GM12878 (cell line): ENCODE measurements around the gene ADD2. TPM values are rescaled to one million over a fixed set of nuclear protein-coding genes. Genes with fewer than 3 reads are reported as not detected.

Source experiments
- ATAC-seq: fragments of 200-7000 bp; cut with Tn5 transposase; 3 replicates; pipeline ENCODE4 v1.9.1; 2020; ENCODE audit warnings: mild to moderate bottlenecking, moderate library complexity
- BruUV-seq: library from RNA; stranded (reverse); fragments of 400-500 nt; replicated peaks from 2 replicates; lab custom pipeline; 2021; lab: Mats Ljungman, UMichigan
- CTCF ChIA-PET: fragments of 300-600 bp; sonication (Branson Sonifier 250); formaldehyde crosslinking; extraction: SDS; loops from one replicate; lab custom pipeline; 2021; ENCODE audit warnings: inconsistent platforms; lab: Yijun Ruan, JAX
- POLR2A ChIA-PET: fragments of 350-600 bp; formaldehyde crosslinking; extraction: SDS; loops from one replicate; lab custom pipeline; 2021; ENCODE audit warnings: inconsistent platforms; lab: Charles Lee
- RAD21 ChIA-PET: fragments of 300-600 bp; sonication (Branson Sonifier 250); formaldehyde crosslinking; loops from one replicate; lab custom pipeline; 2023; ENCODE audit warnings: antibody characterized with exemption; ENCODE audit not compliant: unreplicated experiment; lab: Charles Lee
- SMC1A ChIA-PET: fragments of 300-600 bp; sonication (Branson Sonifier 250); formaldehyde crosslinking; loops from one replicate; lab custom pipeline; 2023; ENCODE audit not compliant: unreplicated experiment, uncharacterized antibody; lab: Charles Lee
- DNase-seq: peaks from one replicate; pipeline ENCODE4 v3.0.0-alpha.2; 2011; ENCODE audit warnings: low read depth, low spot score
- FAIRE-seq: peaks from 3 replicates; lab custom pipeline; 2011; peaks lifted over from hg19 to GRCh38; lab: Jason Lieb, UNC
- H2AFZ ChIP-seq: 2 replicates; pipeline ENCODE4 v1.6.0; 2011; ENCODE audit warnings: low read depth, low read length, control low read depth; ENCODE audit not compliant: control insufficient read depth
- H3K27ac ChIP-seq: 2 replicates; pipeline ENCODE4 v1.5.1; 2011; ENCODE audit warnings: control low read depth; ENCODE audit not compliant: control insufficient read depth, insufficient read depth
- H3K27me3 ChIP-seq, 2 experiments: replicated peaks in 1 of 2; 2 replicates each; pipeline versions ENCODE4 v1.6.0 to v1.6.1; 2011; ENCODE audit warnings: low read length in 1 of 2; ENCODE audit not compliant: control insufficient read depth in 2 of 2, insufficient read depth in 2 of 2
- H3K36me3 ChIP-seq, 2 experiments: 2 replicates each; pipeline ENCODE4 v1.5.1; 2011; ENCODE audit warnings: low read length in 1 of 2; ENCODE audit not compliant: control insufficient read depth in 2 of 2, insufficient read depth in 2 of 2
- H3K4me1 ChIP-seq: 2 replicates; pipeline ENCODE4 v1.6.1; 2011; ENCODE audit warnings: mild to moderate bottlenecking, low read length, moderate library complexity, mixed read lengths; ENCODE audit not compliant: control insufficient read depth, insufficient read depth
- H3K4me2 ChIP-seq: 2 replicates; pipeline ENCODE4 v1.6.0; 2011; ENCODE audit warnings: control low read depth; ENCODE audit not compliant: control insufficient read depth, insufficient read depth
- H3K4me3 ChIP-seq: fragments of 200-600 bp; sonication (generic); 2 replicates; pipeline ENCODE4 v1.5.1; 2016
- H3K79me2 ChIP-seq: 2 replicates; pipeline ENCODE4 v1.6.0; 2011; ENCODE audit warnings: low read length; ENCODE audit not compliant: control insufficient read depth, insufficient read depth
- H3K9ac ChIP-seq: 2 replicates; pipeline ENCODE4 v1.8.0; 2011; ENCODE audit warnings: low read length, control low read depth, mixed read lengths; ENCODE audit not compliant: control insufficient read depth, insufficient read depth
- H3K9me3 ChIP-seq: replicated peaks from 3 replicates; pipeline ENCODE4 v1.5.1; 2011; ENCODE audit warnings: mild to moderate bottlenecking, low read length; ENCODE audit not compliant: control insufficient read depth, insufficient read depth
- H4K20me1 ChIP-seq: 2 replicates; pipeline ENCODE4 v1.6.0; 2011; ENCODE audit not compliant: control insufficient read depth, insufficient read depth
- BMI1 ChIP-seq: fragments of 450-650 bp; IDR thresholded peaks from 2 replicates; pipeline ENCODE4 v1.6.1; 2016; ENCODE audit warnings: mild to moderate bottlenecking, moderate library complexity, borderline replicate concordance
- CBX5 ChIP-seq: sonication (generic); IDR thresholded peaks from 2 replicates; pipeline ENCODE4 v1.6.1; 2016; ENCODE audit warnings: low read depth, moderate library complexity, mild to moderate bottlenecking, inconsistent platforms
- EZH2 ChIP-seq: IDR thresholded peaks from 2 replicates; pipeline ENCODE4 v1.6.1; 2012; ENCODE audit warnings: low read depth, mild to moderate bottlenecking, control low read depth, inconsistent platforms, low read length, borderline replicate concordance; ENCODE audit not compliant: control insufficient read depth
- IKZF2 ChIP-seq, 2 experiments: fragments of 450-650 bp; IDR thresholded peaks; 2 replicates each; pipeline ENCODE4 v1.6.1; 2017; ENCODE audit warnings: mild to moderate bottlenecking in 2 of 2, moderate library complexity in 2 of 2
- NFYB ChIP-seq: IDR thresholded peaks from 2 replicates; pipeline ENCODE4 v1.6.1; 2011; ENCODE audit warnings: low read depth, mild to moderate bottlenecking, low read length, improper control_type of control experiment, moderate library complexity; ENCODE audit not compliant: insufficient read depth
- PAX5 ChIP-seq: IDR thresholded peaks from 2 replicates; pipeline ENCODE4 v1.6.1; 2011; ENCODE audit warnings: low read depth, low read length, borderline replicate concordance
- POLR2AphosphoS2 ChIP-seq: IDR thresholded peaks from 2 replicates; pipeline ENCODE4 v1.6.1; 2011; ENCODE audit warnings: low read depth, mild to moderate bottlenecking, low read length, improper control_type of control experiment, moderate library complexity
- RAD51 ChIP-seq: fragments of 450-650 bp; IDR thresholded peaks from 2 replicates; pipeline ENCODE4 v1.6.1; 2016; ENCODE audit warnings: moderate library complexity, mild to moderate bottlenecking, inconsistent platforms
- TARDBP ChIP-seq: IDR thresholded peaks from 2 replicates; pipeline ENCODE4 v1.6.1; 2016; ENCODE audit warnings: borderline replicate concordance
- WGBS: methylation state at CpG from one replicate; pipeline ENCODE4 v1.1.6; 2016; ENCODE audit warnings: low lambda C conversion rate; ENCODE audit not compliant: insufficient replicate concordance, insufficient coverage; ENCODE audit errors: missing lambda C conversion rate; 5-methylcytosine and 5-hydroxymethylcytosine counted together
- in situ Hi-C: fragments of 300-500 bp; cut with MboI; formaldehyde crosslinking; loops from 9 replicates; pipeline ENCODE4 v1.14.3; 2018; ENCODE audit warnings: mixed read lengths
- intact Hi-C: fragments of 100-400 bp; cut with micrococcal nuclease; formaldehyde crosslinking; loops from one replicate; pipeline ENCODE4 v1.14.2; 2022; ENCODE audit not compliant: unreplicated experiment
- polyA plus RNA-seq, 11 experiments: library from polyadenylated mRNA; depleted of rRNA in 4 of 11; unstranded in 6 of 11; stranded (reverse) in 5 of 11; fragments of >200 nt; fragmentation: Nextera tagmentation in 4 of 11; fragmentation: Illumina TruSeq in 1 of 11; extraction: Ambion mirVana in 4 of 11; extraction: Trizol in 1 of 11; gene quantifications; 1 replicate in 1 of 11; 2 replicates in 10 of 11; pipeline versions ENCODE4 v1.2.1 to v1.2.3, GENCODE V29; 2011 to 2016; ENCODE audit warnings: inconsistent platforms in 2 of 11, missing spikeins in 2 of 11, low read depth in 1 of 11
- total RNA-seq, 4 experiments: library from RNA; depleted of rRNA in 3 of 4; stranded (reverse); fragments of >200 nt in 3 of 4; fragmentation: Illumina TruSeq in 1 of 4; extraction: Trizol in 1 of 4; gene quantifications; 2 replicates each; pipeline versions ENCODE4 v1.2.1 to v1.2.3, GENCODE V29; 2013 to 2021
- TF ChIP-seq, protein P1 (sequence below): IDR thresholded peaks from 2 replicates; pipeline ENCODE4 v1.6.1; 2011; ENCODE audit warnings: borderline replicate concordance, low read depth, mild to moderate bottlenecking, moderate library complexity, mixed read lengths, low read length; ENCODE audit not compliant: insufficient read depth; ENCODE audit errors: extremely low read length
- TF ChIP-seq, protein P2 (sequence below), 3 experiments: IDR thresholded peaks in 2 of 3; conservative IDR thresholded peaks in 1 of 3; 2 replicates each; pipeline ENCODE4 v1.5.1; 2011; ENCODE audit warnings: low read depth in 3 of 3, low read length in 3 of 3, mild to moderate bottlenecking in 3 of 3, control low read depth in 2 of 3, moderate library complexity in 2 of 3, inconsistent platforms in 1 of 3, mixed read lengths in 1 of 3; ENCODE audit not compliant: control insufficient read depth in 2 of 3, insufficient read depth in 1 of 3; ENCODE audit errors: extremely low read depth in 1 of 3
- TF ChIP-seq, protein P3 (sequence below): fragments of 450-650 bp; IDR thresholded peaks from 2 replicates; pipeline ENCODE4 v1.6.1; 2017; ENCODE audit warnings: borderline replicate concordance

Gene ADD2
- total and polyA plus RNA-seq, 10 of the 15 experiments (the other 5 are each of a cell fraction or from before 2014, with no cell fraction given), result 0.05 to 0.13 (median 0.08) TPM; not detected in 7

DNA sequence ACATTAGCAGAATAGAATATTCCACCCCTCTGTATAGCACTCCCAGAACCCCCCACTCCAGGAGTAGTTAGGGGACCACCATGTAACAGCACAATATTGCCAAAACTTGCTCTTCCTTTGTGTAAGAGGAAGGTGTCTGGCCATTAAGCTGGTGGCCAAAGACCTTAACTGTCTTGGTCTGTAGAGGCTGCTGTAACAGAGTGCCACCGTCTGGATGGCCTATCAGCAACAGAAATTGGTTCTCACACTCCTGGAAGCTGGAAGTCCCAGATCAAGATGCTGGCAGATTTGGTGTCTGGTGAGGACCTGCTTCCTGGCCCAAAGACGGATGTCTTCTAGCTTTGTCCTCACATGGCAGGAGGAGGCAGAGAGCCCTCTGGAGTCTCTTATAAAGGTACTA, 152.8 kb downstream of the ADD2 start:
- no peak overlapping the region for H3K4me3 ChIP-seq
- no peak overlapping the region for H3K4me2 ChIP-seq
- H2AFZ ChIP-seq, result no peak overlapping the region
- no peaks in the 10 kb centered on the region for H3K4me1 ChIP-seq
- H3K9me3 ChIP-seq, result no peaks in the 10 kb centered on the region
- in situ Hi-C loops, result loop anchor here (5.0 to 10.0 kb wide), 2 partner anchors 273 to 310 kb away; partner anchors contain the start of gene FAM136A
- no TSS peak for BruUV-seq
- H3K27me3 ChIP-seq, result no peaks in the 10 kb centered on the region; a peak in 2 of 4 replicates
- FAIRE-seq (no peak), ATAC-seq (no peak), DNase-seq (no peak)
- H3K36me3 ChIP-seq, result no peaks in the 10 kb centered on the region
- WGBS, result 0% methylated on average over 2 of the region's 2 CpGs
- no peaks in the 10 kb centered on the region for H4K20me1 ChIP-seq
- RAD21 ChIA-PET, result no interaction called here
- TF ChIP-seq BMI1 (no peak), EZH2 (no peak)
- SMC1A ChIA-PET, result interaction anchor here (1.5 kb wide), 1 partner anchor 312 kb away, joined by 8 read pairs; no protein-coding TSS in a partner anchor
- intact Hi-C loops, result loop anchor here (10.0 kb wide), 1 partner anchor 700 kb away; the partner anchor contains the start of gene MXD1
- POLR2A ChIA-PET, result no interaction called here
- H3K27ac ChIP-seq, result no peak overlapping the region
- CTCF ChIA-PET, result interaction anchor here (6.2 to 6.4 kb wide), 2 partner anchors 274 to 311 kb away, joined by 65 to 128 read pairs; partner anchors contain the start of gene FAM136A
- H3K79me2 ChIP-seq, result no peaks in the 10 kb centered on the region
- no peak overlapping the region for H3K9ac ChIP-seq

DNA sequence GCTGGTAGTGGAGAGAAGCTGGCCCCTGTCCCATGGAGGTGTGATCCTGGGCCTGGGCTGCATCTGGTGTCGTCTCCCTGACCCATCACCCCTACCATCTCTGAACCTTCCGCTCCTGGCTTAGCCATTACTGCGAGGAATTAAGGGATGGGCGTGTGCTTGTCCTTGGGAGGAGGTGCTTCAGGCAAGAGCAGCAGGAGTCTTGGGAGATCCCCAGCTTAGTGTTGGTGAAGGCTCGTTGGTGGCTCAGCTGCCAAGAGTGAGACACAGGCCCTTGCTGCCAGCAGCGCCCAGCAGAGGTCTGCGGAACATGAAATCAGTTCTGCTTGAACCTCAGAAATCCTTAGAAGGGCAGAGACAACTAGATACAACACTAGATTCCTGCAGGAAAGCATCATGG, 154.5 kb downstream of the ADD2 start:
- POLR2A ChIA-PET, result no interaction called here
- DNase-seq (no peak), ATAC-seq (no peak), FAIRE-seq (no peak)
- in situ Hi-C loops, result loop anchor here (10.0 kb wide), 1 partner anchor 309 kb away; the partner anchor contains the start of gene FAM136A
- intact Hi-C loops, result loop anchor here (10.0 kb wide), 1 partner anchor 699 kb away; the partner anchor contains the start of gene MXD1
- Histone ChIP-seq H3K79me2 (no peaks in the 10 kb centered on the region), H3K4me1 (no peaks in the 10 kb centered on the region), H3K4me2 (no peak overlapping the region), H3K9me3 (no peaks in the 10 kb centered on the region), H2AFZ (no peak overlapping the region), H3K27me3 (peaks cover 0 to 2% of the 10 kb centered on the region in 2 experiments; a peak in 3 of 4 replicates), H3K27ac (no peak overlapping the region), H3K36me3 (no peaks in the 10 kb centered on the region), H3K4me3 (no peak overlapping the region), H4K20me1 (no peaks in the 10 kb centered on the region), H3K9ac (no peak overlapping the region)
- RAD21 ChIA-PET, result no interaction called here
- no TSS peak for BruUV-seq
- SMC1A ChIA-PET, result no interaction called here
- WGBS, result 34% methylated on average over 7 of the region's 7 CpGs
- CTCF ChIA-PET, result interaction anchor here (1.6 kb wide), 1 partner anchor 309 kb away, joined by 7 read pairs; no protein-coding TSS in a partner anchor
- TF ChIP-seq TARDBP, result no peak
- no peak for TF ChIP-seq POLR2AphosphoS2
- no peak for TF ChIP-seq RAD51
- no peak for TF ChIP-seq NFYB
- TF ChIP-seq PAX5, result no peak
- no peak for TF ChIP-seq CBX5
- TF ChIP-seq, protein P1, sequence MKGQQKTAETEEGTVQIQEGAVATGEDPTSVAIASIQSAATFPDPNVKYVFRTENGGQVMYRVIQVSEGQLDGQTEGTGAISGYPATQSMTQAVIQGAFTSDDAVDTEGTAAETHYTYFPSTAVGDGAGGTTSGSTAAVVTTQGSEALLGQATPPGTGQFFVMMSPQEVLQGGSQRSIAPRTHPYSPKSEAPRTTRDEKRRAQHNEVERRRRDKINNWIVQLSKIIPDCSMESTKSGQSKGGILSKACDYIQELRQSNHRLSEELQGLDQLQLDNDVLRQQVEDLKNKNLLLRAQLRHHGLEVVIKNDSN, result no peak
- TF ChIP-seq IKZF2 (IDR thresholded peaks at IDR 0.05), result no peak
- TF ChIP-seq, protein P2, sequence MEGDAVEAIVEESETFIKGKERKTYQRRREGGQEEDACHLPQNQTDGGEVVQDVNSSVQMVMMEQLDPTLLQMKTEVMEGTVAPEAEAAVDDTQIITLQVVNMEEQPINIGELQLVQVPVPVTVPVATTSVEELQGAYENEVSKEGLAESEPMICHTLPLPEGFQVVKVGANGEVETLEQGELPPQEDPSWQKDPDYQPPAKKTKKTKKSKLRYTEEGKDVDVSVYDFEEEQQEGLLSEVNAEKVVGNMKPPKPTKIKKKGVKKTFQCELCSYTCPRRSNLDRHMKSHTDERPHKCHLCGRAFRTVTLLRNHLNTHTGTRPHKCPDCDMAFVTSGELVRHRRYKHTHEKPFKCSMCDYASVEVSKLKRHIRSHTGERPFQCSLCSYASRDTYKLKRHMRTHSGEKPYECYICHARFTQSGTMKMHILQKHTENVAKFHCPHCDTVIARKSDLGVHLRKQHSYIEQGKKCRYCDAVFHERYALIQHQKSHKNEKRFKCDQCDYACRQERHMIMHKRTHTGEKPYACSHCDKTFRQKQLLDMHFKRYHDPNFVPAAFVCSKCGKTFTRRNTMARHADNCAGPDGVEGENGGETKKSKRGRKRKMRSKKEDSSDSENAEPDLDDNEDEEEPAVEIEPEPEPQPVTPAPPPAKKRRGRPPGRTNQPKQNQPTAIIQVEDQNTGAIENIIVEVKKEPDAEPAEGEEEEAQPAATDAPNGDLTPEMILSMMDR (IDR thresholded peaks at IDR 0.05 in 2 of 3, conservative IDR thresholded peaks at IDR 0.05 in 1 of 3; ENCODE audit: control insufficient read depth in 2 of 3, extremely low read depth in 1 of 3, insufficient read depth in 1 of 3, low read depth in 3 of 3, low read length in 3 of 3), result no peak
- TF ChIP-seq, protein P3, sequence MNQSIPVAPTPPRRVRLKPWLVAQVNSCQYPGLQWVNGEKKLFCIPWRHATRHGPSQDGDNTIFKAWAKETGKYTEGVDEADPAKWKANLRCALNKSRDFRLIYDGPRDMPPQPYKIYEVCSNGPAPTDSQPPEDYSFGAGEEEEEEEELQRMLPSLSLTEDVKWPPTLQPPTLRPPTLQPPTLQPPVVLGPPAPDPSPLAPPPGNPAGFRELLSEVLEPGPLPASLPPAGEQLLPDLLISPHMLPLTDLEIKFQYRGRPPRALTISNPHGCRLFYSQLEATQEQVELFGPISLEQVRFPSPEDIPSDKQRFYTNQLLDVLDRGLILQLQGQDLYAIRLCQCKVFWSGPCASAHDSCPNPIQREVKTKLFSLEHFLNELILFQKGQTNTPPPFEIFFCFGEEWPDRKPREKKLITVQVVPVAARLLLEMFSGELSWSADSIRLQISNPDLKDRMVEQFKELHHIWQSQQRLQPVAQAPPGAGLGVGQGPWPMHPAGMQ, result no peak
